Spinal cord (tissue), 10 donors: ENCODE data around the gene HIVEP2. TPM values are rescaled to one million over a fixed set of nuclear protein-coding genes. Genes with fewer than 3 reads are reported as not detected.
A peak's percentile ranks its signal among the peaks of the same experiment; 100 is the strongest.

ENCODE experiments used
- DNase-seq, 6 donors: peaks; one replicate each; pipeline versions ENCODE4 v3.0.0 to v3.0.0-alpha.2; 2013 to 2015; ENCODE audit warnings: low spot score in 6 of 6, low read depth in 4 of 6
- H3K27ac ChIP-seq: one replicate; pipeline ENCODE4 v1.5.1; 2013; ENCODE audit warnings: low read depth, low read length, control low read depth
- H3K27me3 ChIP-seq: one replicate; pipeline ENCODE4 v1.6.1; 2013; ENCODE audit warnings: low read length; ENCODE audit not compliant: control insufficient read depth, insufficient read depth
- H3K36me3 ChIP-seq: one replicate; pipeline ENCODE4 v1.6.1; 2013; ENCODE audit warnings: low read length; ENCODE audit not compliant: control insufficient read depth, insufficient read depth
- H3K4me1 ChIP-seq: one replicate; pipeline ENCODE4 v1.6.1; 2013; ENCODE audit warnings: low read length; ENCODE audit not compliant: control insufficient read depth, insufficient read depth
- H3K4me3 ChIP-seq: one replicate; pipeline ENCODE4 v1.5.1; 2013; ENCODE audit warnings: low read depth, low read length, control low read depth
- H3K9me3 ChIP-seq: one replicate; pipeline ENCODE4 v1.6.1; 2013; ENCODE audit warnings: low read length; ENCODE audit not compliant: control insufficient read depth, insufficient read depth
- WGBS: methylation state at CpG from one replicate; pipeline ENCODE4 v1.1.5; 2013; ENCODE audit warnings: missing lambda C conversion rate; ENCODE audit not compliant: insufficient coverage; 5-methylcytosine and 5-hydroxymethylcytosine counted together
- polyA plus RNA-seq, 2 donors: library from polyadenylated mRNA; unstranded; fragments of 120-200 nt; gene quantifications; one replicate each; pipeline ENCODE4 v1.2.1, GENCODE V29; 2013; ENCODE audit not compliant: insufficient read length in 2 of 2
- total RNA-seq, 2 donors: library from RNA; depleted of rRNA in 1 of 2; stranded (reverse); fragments of 120-200 nt in 1 of 2; fragments of >200 nt in 1 of 2; gene quantifications; one replicate each; pipeline versions ENCODE4 v1.2.3 to v1.2.4, GENCODE V29; 2013 to 2014
- donor health status: healthy.

HIVEP2 gene
- total and polyA plus RNA-seq, 4 donors, result 22.9 to 53.8 (median 28.2) TPM

- WGBS, result no CpG with 5 or more reads among the region's 1 CpG
- DNase-seq, result no peak
Observed at GRCh38 chr6:142805042-142805441, 139.9 kb downstream of the HIVEP2 start.

GRCh38 chr6:142804490-142804889, 140.5 kb downstream of the HIVEP2 start:
- no peak overlapping the region for H3K4me3 ChIP-seq
- DNase-seq, result no peak
- H3K36me3 ChIP-seq, result no peaks in the 10 kb centered on the region
- H3K27ac ChIP-seq, result no peak overlapping the region
- no peaks in the 10 kb centered on the region for H3K4me1 ChIP-seq
- no peaks in the 10 kb centered on the region for H3K27me3 ChIP-seq
- no peaks in the 10 kb centered on the region for H3K9me3 ChIP-seq

More at GRCh38 chr6:142805042-142805441, 139.9 kb downstream of the HIVEP2 start:
- H3K27me3 ChIP-seq, result no peaks in the 10 kb centered on the region
- no peaks in the 10 kb centered on the region for H3K9me3 ChIP-seq
- H3K4me1 ChIP-seq, result no peaks in the 10 kb centered on the region
- H3K27ac ChIP-seq, result no peak overlapping the region
- no peak overlapping the region for H3K4me3 ChIP-seq
- no peaks in the 10 kb centered on the region for H3K36me3 ChIP-seq

- Histone ChIP-seq H3K4me3 (no peak overlapping the region), H3K4me1 (no peaks in the 10 kb centered on the region), H3K9me3 (no peaks in the 10 kb centered on the region), H3K36me3 (no peaks in the 10 kb centered on the region), H3K27ac (no peak overlapping the region), H3K27me3 (no peaks in the 10 kb centered on the region)
- DNase-seq, result no peak
- WGBS, result no CpG with 5 or more reads among the region's 2 CpGs
Observed at GRCh38 chr6:142803495-142804058, 141.4 kb downstream of the HIVEP2 start.

GRCh38 chr6:142803032-142803431, 141.9 kb downstream of the HIVEP2 start:
- no peak overlapping the region for H3K4me3 ChIP-seq
- no peak for DNase-seq
- H3K4me1 ChIP-seq, result no peaks in the 10 kb centered on the region
- H3K27me3 ChIP-seq, result no peaks in the 10 kb centered on the region
- H3K9me3 ChIP-seq, result no peaks in the 10 kb centered on the region
- no peaks in the 10 kb centered on the region for H3K36me3 ChIP-seq
- no peak overlapping the region for H3K27ac ChIP-seq

GRCh38 chr6:142802124-142802523, 142.9 kb downstream of the HIVEP2 start:
- H3K27me3 ChIP-seq, result no peaks in the 10 kb centered on the region
- H3K36me3 ChIP-seq, result no peaks in the 10 kb centered on the region
- H3K27ac ChIP-seq, result no peak overlapping the region
- WGBS, result no CpG with 5 or more reads among the region's 1 CpG
- no peak overlapping the region for H3K4me3 ChIP-seq
- H3K9me3 ChIP-seq, result no peaks in the 10 kb centered on the region
- no peaks in the 10 kb centered on the region for H3K4me1 ChIP-seq
- DNase-seq, result no peak

- no peak overlapping the region for H3K4me3 ChIP-seq
- H3K27me3 ChIP-seq, result no peaks in the 10 kb centered on the region
- no peaks in the 10 kb centered on the region for H3K36me3 ChIP-seq
- DNase-seq, result no peak
- no peaks in the 10 kb centered on the region for H3K9me3 ChIP-seq
- H3K27ac ChIP-seq, result no peak overlapping the region
- no peaks in the 10 kb centered on the region for H3K4me1 ChIP-seq
Observed at GRCh38 chr6:142800240-142800639, 144.7 kb downstream of the HIVEP2 start.

GRCh38 chr6:142799639-142800038, 145.3 kb downstream of the HIVEP2 start:
- 86% methylated on average over 1 of the region's 1 CpG for WGBS
- Histone ChIP-seq H3K4me1 (no peaks in the 10 kb centered on the region), H3K27me3 (no peaks in the 10 kb centered on the region), H3K27ac (no peak overlapping the region), H3K36me3 (no peaks in the 10 kb centered on the region), H3K9me3 (no peaks in the 10 kb centered on the region), H3K4me3 (no peak overlapping the region)
- no peak for DNase-seq

GRCh38 chr6:142797159-142797558, 147.8 kb downstream of the HIVEP2 start:
- no peaks in the 10 kb centered on the region for H3K36me3 ChIP-seq
- H3K4me3 ChIP-seq, result no peak overlapping the region
- H3K9me3 ChIP-seq, result no peaks in the 10 kb centered on the region
- no peak for DNase-seq
- H3K27me3 ChIP-seq, result no peaks in the 10 kb centered on the region
- no peaks in the 10 kb centered on the region for H3K4me1 ChIP-seq
- no CpG with 5 or more reads among the region's 1 CpG for WGBS
- no peak overlapping the region for H3K27ac ChIP-seq

GRCh38 chr6:142796571-142796970, 148.4 kb downstream of the HIVEP2 start:
- 70% methylated on average over 5 of the region's 5 CpGs for WGBS
- Histone ChIP-seq H3K4me1 (no peaks in the 10 kb centered on the region), H3K9me3 (no peaks in the 10 kb centered on the region), H3K36me3 (no peaks in the 10 kb centered on the region), H3K4me3 (no peak overlapping the region), H3K27ac (no peak overlapping the region), H3K27me3 (no peaks in the 10 kb centered on the region)
- peak in 1 of 6 donors; percentile 67 for DNase-seq

- Histone ChIP-seq H3K4me1 (no peaks in the 10 kb centered on the region), H3K27ac (no peak overlapping the region), H3K36me3 (no peaks in the 10 kb centered on the region), H3K4me3 (no peak overlapping the region), H3K27me3 (no peaks in the 10 kb centered on the region), H3K9me3 (no peaks in the 10 kb centered on the region)
- DNase-seq, result no peak
- WGBS, result 100% methylated on average over 1 of the region's 4 CpGs
Observed at GRCh38 chr6:142796024-142796423, 149.0 kb downstream of the HIVEP2 start.
